Measurements from ENCODE around the gene SYT9.
A peak's percentile ranks its signal among the peaks of the same experiment; 100 is the strongest.

SYT9 gene

DNA sequence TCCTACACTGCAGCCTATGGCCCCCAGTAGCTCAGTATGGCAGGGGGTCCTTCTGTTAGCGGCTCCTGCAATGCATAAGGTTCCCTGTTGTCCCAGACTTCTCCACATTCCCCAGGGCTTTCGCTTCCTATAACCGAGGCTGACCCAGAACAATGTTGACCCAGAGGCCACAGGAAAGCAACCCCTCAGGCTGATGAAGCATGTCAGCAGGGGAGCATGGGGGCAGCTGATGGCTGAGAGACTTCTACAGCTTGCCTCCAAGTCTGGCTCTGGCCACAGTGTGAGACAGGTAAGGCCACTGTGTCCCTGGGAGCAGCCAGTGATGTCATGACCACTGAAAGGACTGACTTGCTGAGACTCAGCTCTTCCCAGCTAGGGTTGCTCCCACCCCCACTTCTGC, 249.5 kb downstream of the SYT9 start:
- Histone ChIP-seq H2BK5ac (ENCODE audit: low read length) (no peak overlapping the region), H2AK5ac (ENCODE audit: low read length) (no peak overlapping the region), H3K79me2 (ENCODE audit: control insufficient read depth, insufficient read depth, low read length) (no peaks in the 10 kb centered on the region), H2BK15ac (replicated peaks; ENCODE audit: low read depth) (no peak overlapping the region), H3K4me1 (ENCODE audit: control insufficient read depth, low read depth, low read length) (peaks cover 6% of the 10 kb centered on the region), H3K4me2 (ENCODE audit: low read length) (no peak overlapping the region), H3K9ac (ENCODE audit: low read length) (no peak overlapping the region), H3K23ac (ENCODE audit: low read length) (peak overlapping the region; percentile 48), H3K79me1 (ENCODE audit: low read length) (no peaks in the 10 kb centered on the region), H4K8ac (ENCODE audit: low read depth, low read length) (no peak overlapping the region), H3K4me3 (ENCODE audit: low read length) (no peak overlapping the region), H3K27ac (ENCODE audit: low read depth, low read length) (no peak overlapping the region), H3K36me3 (ENCODE audit: control insufficient read depth, insufficient read depth, low read length) (no peaks in the 10 kb centered on the region), H2BK120ac (ENCODE audit: low read depth, low read length) (no peak overlapping the region), H4K5ac (ENCODE audit: low read length) (no peak overlapping the region), H3K56ac (ENCODE audit: low read length) (peak overlapping the region; percentile 52), H3K4ac (ENCODE audit: low read depth, low read length) (no peak overlapping the region), H3K27me3 (ENCODE audit: insufficient read depth, low read length, poor library complexity) (no peaks in the 10 kb centered on the region), H3K18ac (ENCODE audit: low read length) (no peak overlapping the region)
- WGBS (ENCODE audit: extremely low coverage, insufficient coverage, low lambda C conversion rate), result no CpG with 5 or more reads among the region's 3 CpGs
- peak; percentile 64 for DNase-seq

DNA sequence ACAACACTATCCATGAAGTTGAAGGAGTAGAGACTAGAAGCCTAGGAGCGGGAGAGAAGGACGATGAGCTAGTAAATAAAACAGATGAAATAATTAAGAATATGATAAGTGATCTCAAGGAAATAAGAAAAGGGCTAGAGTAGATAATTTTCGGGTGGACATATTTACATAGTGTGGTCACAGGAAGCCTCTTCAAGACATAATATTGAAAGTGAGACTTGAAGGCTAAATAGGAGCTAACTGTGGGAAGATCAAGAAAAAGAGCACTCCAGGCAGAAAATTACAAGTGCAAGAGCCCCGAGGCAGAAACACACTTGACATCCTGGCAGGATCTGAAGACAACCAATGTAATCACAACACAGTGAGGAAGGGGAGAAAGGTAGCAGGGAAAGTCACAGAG, 250.2 kb downstream of the SYT9 start:
- Histone ChIP-seq H3K79me2 (ENCODE audit: control insufficient read depth, insufficient read depth, low read length) (no peaks in the 10 kb centered on the region), H3K23ac (ENCODE audit: low read length) (no peak overlapping the region), H3K36me3 (ENCODE audit: control insufficient read depth, insufficient read depth, low read length) (no peaks in the 10 kb centered on the region), H4K5ac (ENCODE audit: low read length) (no peak overlapping the region), H4K8ac (ENCODE audit: low read depth, low read length) (no peak overlapping the region), H3K4me1 (ENCODE audit: control insufficient read depth, low read depth, low read length) (peaks cover 6% of the 10 kb centered on the region), H3K56ac (ENCODE audit: low read length) (peak overlapping the region; percentile 47), H3K4me2 (ENCODE audit: low read length) (no peak overlapping the region), H3K4ac (ENCODE audit: low read depth, low read length) (no peak overlapping the region), H3K18ac (ENCODE audit: low read length) (no peak overlapping the region), H2BK5ac (ENCODE audit: low read length) (no peak overlapping the region), H3K27ac (ENCODE audit: low read depth, low read length) (no peak overlapping the region), H2AK5ac (ENCODE audit: low read length) (no peak overlapping the region), H3K27me3 (ENCODE audit: insufficient read depth, low read length, poor library complexity) (no peaks in the 10 kb centered on the region), H2BK15ac (replicated peaks; ENCODE audit: low read depth) (no peak overlapping the region), H3K4me3 (ENCODE audit: low read length) (no peak overlapping the region), H3K79me1 (ENCODE audit: low read length) (no peaks in the 10 kb centered on the region), H3K9ac (ENCODE audit: low read length) (no peak overlapping the region), H2BK120ac (ENCODE audit: low read depth, low read length) (no peak overlapping the region)
- DNase-seq, result no peak
- WGBS (ENCODE audit: extremely low coverage, insufficient coverage, low lambda C conversion rate), result no CpG with 5 or more reads among the region's 4 CpGs

DNA sequence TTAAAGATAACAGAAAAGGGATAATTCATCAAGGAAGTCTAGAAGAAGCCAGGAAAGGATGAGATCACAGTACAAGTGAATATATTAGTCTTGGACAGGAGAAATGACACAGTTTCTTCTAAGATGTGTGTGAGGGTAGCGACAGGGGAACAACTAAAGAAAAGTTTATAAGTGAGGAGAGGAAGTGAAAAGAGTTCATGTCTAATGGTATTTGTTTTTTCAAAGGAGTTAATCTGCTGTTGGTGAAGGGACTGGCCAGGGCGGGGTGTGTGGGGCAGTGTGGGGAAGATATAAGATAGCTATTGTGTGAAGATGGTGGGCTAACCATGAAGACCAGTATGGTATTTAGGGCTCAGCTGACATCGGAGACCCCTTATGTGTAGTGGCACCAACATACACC, 254.5 kb downstream of the SYT9 start:
- Histone ChIP-seq H2BK120ac (ENCODE audit: low read depth, low read length) (no peak overlapping the region), H3K79me1 (ENCODE audit: low read length) (no peaks in the 10 kb centered on the region), H2AK5ac (ENCODE audit: low read length) (no peak overlapping the region), H3K4me3 (ENCODE audit: low read length) (no peak overlapping the region), H3K4me1 (ENCODE audit: control insufficient read depth, low read depth, low read length) (peaks cover 2% of the 10 kb centered on the region), H3K23ac (ENCODE audit: low read length) (no peak overlapping the region), H3K27ac (ENCODE audit: low read depth, low read length) (no peak overlapping the region), H3K79me2 (ENCODE audit: control insufficient read depth, insufficient read depth, low read length) (no peaks in the 10 kb centered on the region), H4K8ac (ENCODE audit: low read depth, low read length) (no peak overlapping the region), H3K4me2 (ENCODE audit: low read length) (no peak overlapping the region), H3K18ac (ENCODE audit: low read length) (no peak overlapping the region), H2BK5ac (ENCODE audit: low read length) (no peak overlapping the region), H3K4ac (ENCODE audit: low read depth, low read length) (no peak overlapping the region), H3K9ac (ENCODE audit: low read length) (no peak overlapping the region), H3K27me3 (ENCODE audit: insufficient read depth, low read length, poor library complexity) (no peaks in the 10 kb centered on the region), H4K5ac (ENCODE audit: low read length) (no peak overlapping the region), H3K56ac (ENCODE audit: low read length) (no peak overlapping the region), H3K36me3 (ENCODE audit: control insufficient read depth, insufficient read depth, low read length) (no peaks in the 10 kb centered on the region), H2BK15ac (replicated peaks; ENCODE audit: low read depth) (no peak overlapping the region)
- DNase-seq, result no peak
- no CpG with 5 or more reads among the region's 3 CpGs for WGBS (ENCODE audit: extremely low coverage, insufficient coverage, low lambda C conversion rate)

DNA sequence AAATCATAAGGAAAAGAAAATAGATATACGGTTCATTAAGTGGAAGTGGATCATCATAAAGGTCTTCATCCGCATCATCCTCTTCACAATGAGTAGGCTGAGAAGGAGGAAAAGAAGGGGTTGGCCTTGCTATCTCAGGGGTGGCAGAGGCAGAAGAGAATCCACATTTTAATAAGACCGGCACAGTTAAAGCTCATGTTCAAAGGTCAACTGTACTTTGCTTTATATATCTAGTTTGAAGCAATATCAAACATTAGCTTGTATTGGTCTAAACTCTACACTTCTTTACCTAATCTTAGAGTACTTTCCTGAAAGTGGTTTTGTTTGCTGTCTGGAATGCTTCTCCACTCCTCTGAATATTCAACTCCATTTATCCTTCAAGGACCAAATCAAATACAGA, 256.4 kb downstream of the SYT9 start:
- H3K18ac ChIP-seq (ENCODE audit: low read length), result no peak overlapping the region
- H3K9ac ChIP-seq (ENCODE audit: low read length), result no peak overlapping the region
- no peak overlapping the region for H4K5ac ChIP-seq (ENCODE audit: low read length)
- H3K56ac ChIP-seq (ENCODE audit: low read length), result no peak overlapping the region
- H3K79me1 ChIP-seq (ENCODE audit: low read length), result no peaks in the 10 kb centered on the region
- peak; percentile 7 for DNase-seq
- H3K23ac ChIP-seq (ENCODE audit: low read length), result no peak overlapping the region
- H4K8ac ChIP-seq (ENCODE audit: low read depth, low read length), result no peak overlapping the region
- no peak overlapping the region for H3K4me2 ChIP-seq (ENCODE audit: low read length)
- H2AK5ac ChIP-seq (ENCODE audit: low read length), result no peak overlapping the region
- H2BK5ac ChIP-seq (ENCODE audit: low read length), result no peak overlapping the region
- no peak overlapping the region for H3K4me3 ChIP-seq (ENCODE audit: low read length)
- H3K27me3 ChIP-seq (ENCODE audit: insufficient read depth, low read length, poor library complexity), result no peaks in the 10 kb centered on the region
- H3K27ac ChIP-seq (ENCODE audit: low read depth, low read length), result no peak overlapping the region
- no CpG with 5 or more reads among the region's 3 CpGs for WGBS (ENCODE audit: extremely low coverage, insufficient coverage, low lambda C conversion rate)
- no peaks in the 10 kb centered on the region for H3K36me3 ChIP-seq (ENCODE audit: control insufficient read depth, insufficient read depth, low read length)
- H3K4ac ChIP-seq (ENCODE audit: low read depth, low read length), result no peak overlapping the region
- no peaks in the 10 kb centered on the region for H3K4me1 ChIP-seq (ENCODE audit: control insufficient read depth, low read depth, low read length)
- H2BK120ac ChIP-seq (ENCODE audit: low read depth, low read length), result no peak overlapping the region
- H2BK15ac ChIP-seq (replicated peaks; ENCODE audit: low read depth), result no peak overlapping the region
- H3K79me2 ChIP-seq (ENCODE audit: control insufficient read depth, insufficient read depth, low read length), result no peaks in the 10 kb centered on the region

DNA sequence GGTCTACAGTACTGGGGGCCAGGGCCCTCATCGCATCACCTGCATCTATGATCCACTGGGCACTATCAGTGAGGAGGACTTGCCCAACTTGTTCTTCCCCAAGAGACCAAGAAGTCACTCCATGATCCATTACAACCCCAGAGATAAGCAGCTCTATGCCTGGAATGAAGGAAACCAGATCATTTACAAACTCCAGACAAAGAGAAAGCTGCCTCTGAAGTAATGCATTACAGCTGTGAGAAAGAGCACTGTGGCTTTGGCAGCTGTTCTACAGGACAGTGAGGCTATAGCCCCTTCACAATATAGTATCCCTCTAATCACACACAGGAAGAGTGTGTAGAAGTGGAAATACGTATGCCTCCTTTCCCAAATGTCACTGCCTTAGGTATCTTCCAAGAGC, 258.3 kb downstream of the SYT9 start:
- Histone ChIP-seq H3K18ac (ENCODE audit: low read length) (no peak overlapping the region), H3K56ac (ENCODE audit: low read length) (no peak overlapping the region), H3K4me2 (ENCODE audit: low read length) (no peak overlapping the region), H3K23ac (ENCODE audit: low read length) (no peak overlapping the region), H3K79me1 (ENCODE audit: low read length) (no peaks in the 10 kb centered on the region), H2AK5ac (ENCODE audit: low read length) (peak overlapping the region; percentile 33), H2BK15ac (replicated peaks; ENCODE audit: low read depth) (no peak overlapping the region), H3K4me1 (ENCODE audit: control insufficient read depth, low read depth, low read length) (no peaks in the 10 kb centered on the region), H4K8ac (ENCODE audit: low read depth, low read length) (no peak overlapping the region), H3K4ac (ENCODE audit: low read depth, low read length) (no peak overlapping the region), H3K27me3 (ENCODE audit: insufficient read depth, low read length, poor library complexity) (no peaks in the 10 kb centered on the region), H4K5ac (ENCODE audit: low read length) (no peak overlapping the region), H3K4me3 (ENCODE audit: low read length) (no peak overlapping the region), H2BK5ac (ENCODE audit: low read length) (no peak overlapping the region), H3K36me3 (ENCODE audit: control insufficient read depth, insufficient read depth, low read length) (no peaks in the 10 kb centered on the region), H3K9ac (ENCODE audit: low read length) (no peak overlapping the region), H3K27ac (ENCODE audit: low read depth, low read length) (no peak overlapping the region), H2BK120ac (ENCODE audit: low read depth, low read length) (no peak overlapping the region), H3K79me2 (ENCODE audit: control insufficient read depth, insufficient read depth, low read length) (no peaks in the 10 kb centered on the region)
- no CpG with 5 or more reads among the region's 2 CpGs for WGBS (ENCODE audit: extremely low coverage, insufficient coverage, low lambda C conversion rate)
- DNase-seq, result no peak

DNA sequence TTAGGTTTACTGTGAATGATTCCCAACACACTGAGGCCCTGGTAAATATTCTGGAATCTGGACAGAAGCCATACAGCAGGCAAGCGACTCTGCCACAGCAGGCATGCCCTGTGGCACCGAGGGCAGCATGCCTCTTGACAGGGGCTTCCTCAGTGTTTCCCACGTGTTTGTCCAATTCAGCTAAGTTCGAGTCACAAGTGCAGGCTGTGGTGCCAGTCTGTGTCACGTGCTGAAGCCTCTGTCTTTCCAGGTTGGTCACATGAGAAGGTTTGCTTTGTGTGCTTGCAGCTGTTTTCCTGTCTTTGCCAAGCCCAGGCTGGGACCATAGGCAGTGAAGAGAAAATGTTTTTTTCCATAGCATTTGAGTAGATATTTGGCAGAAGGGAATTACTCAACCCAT, 259.7 kb downstream of the SYT9 start:
- Histone ChIP-seq H3K4ac (ENCODE audit: low read depth, low read length) (no peak overlapping the region), H3K36me3 (ENCODE audit: control insufficient read depth, insufficient read depth, low read length) (no peaks in the 10 kb centered on the region), H3K23ac (ENCODE audit: low read length) (no peak overlapping the region), H3K18ac (ENCODE audit: low read length) (no peak overlapping the region), H4K5ac (ENCODE audit: low read length) (no peak overlapping the region), H2AK5ac (ENCODE audit: low read length) (no peak overlapping the region), H3K79me1 (ENCODE audit: low read length) (no peaks in the 10 kb centered on the region), H2BK120ac (ENCODE audit: low read depth, low read length) (no peak overlapping the region), H4K8ac (ENCODE audit: low read depth, low read length) (no peak overlapping the region), H3K56ac (ENCODE audit: low read length) (peak overlapping the region; percentile 22), H3K4me3 (ENCODE audit: low read length) (no peak overlapping the region), H3K4me2 (ENCODE audit: low read length) (no peak overlapping the region), H3K27me3 (ENCODE audit: insufficient read depth, low read length, poor library complexity) (no peaks in the 10 kb centered on the region), H3K27ac (ENCODE audit: low read depth, low read length) (no peak overlapping the region), H2BK5ac (ENCODE audit: low read length) (no peak overlapping the region), H3K9ac (ENCODE audit: low read length) (no peak overlapping the region), H2BK15ac (replicated peaks; ENCODE audit: low read depth) (no peak overlapping the region), H3K79me2 (ENCODE audit: control insufficient read depth, insufficient read depth, low read length) (no peaks in the 10 kb centered on the region), H3K4me1 (ENCODE audit: control insufficient read depth, low read depth, low read length) (no peaks in the 10 kb centered on the region)
- WGBS (ENCODE audit: extremely low coverage, insufficient coverage, low lambda C conversion rate), result no CpG with 5 or more reads among the region's 5 CpGs
- no peak for DNase-seq
